Left cardiac atrium (tissue), 4 donors: ENCODE measurements around the gene DSCAML1. TPM values are rescaled to one million over a fixed set of nuclear protein-coding genes. Genes with fewer than 3 reads are reported as not detected.

Experiments
- ATAC-seq, 2 donors: fragments of 200-7000 bp; cut with Tn5 transposase; one replicate each; pipeline ENCODE4 v1.9.1; 2020; ENCODE audit warnings: mild to moderate bottlenecking in 2 of 2, moderate library complexity in 2 of 2
- DNase-seq: peaks from one replicate; pipeline ENCODE4 v3.0.0-alpha.2; 2020
- intact Hi-C, 2 donors: fragments of 100-400 bp; cut with DNase I; formaldehyde crosslinking; loops; one replicate each; pipeline versions ENCODE4 v1.14.1 to v1.15.1; 2022 to 2023
- total RNA-seq, 2 donors: library from RNA; stranded (reverse); fragmentation: NEBNext Ultra II Directional; extraction: Animal tissue kit (Norgen Biotek cat#: 25700); gene quantifications; one replicate each; pipeline ENCODE4 v1.2.1, GENCODE V29; 2021
- donor health status: DM: no; HTN: yes; CAD: no.
- donor health status: DM: no; HTN: yes; CAD: no; lungs with severe emphysema.
- donor health status: DM: yes; HTN: yes; CAD: no.
- donor health status: Dilated cardiomyopathy.

Gene DSCAML1
- total RNA-seq, 2 donors from 2014 or later = 0.76 to 0.88 TPM

DNA sequence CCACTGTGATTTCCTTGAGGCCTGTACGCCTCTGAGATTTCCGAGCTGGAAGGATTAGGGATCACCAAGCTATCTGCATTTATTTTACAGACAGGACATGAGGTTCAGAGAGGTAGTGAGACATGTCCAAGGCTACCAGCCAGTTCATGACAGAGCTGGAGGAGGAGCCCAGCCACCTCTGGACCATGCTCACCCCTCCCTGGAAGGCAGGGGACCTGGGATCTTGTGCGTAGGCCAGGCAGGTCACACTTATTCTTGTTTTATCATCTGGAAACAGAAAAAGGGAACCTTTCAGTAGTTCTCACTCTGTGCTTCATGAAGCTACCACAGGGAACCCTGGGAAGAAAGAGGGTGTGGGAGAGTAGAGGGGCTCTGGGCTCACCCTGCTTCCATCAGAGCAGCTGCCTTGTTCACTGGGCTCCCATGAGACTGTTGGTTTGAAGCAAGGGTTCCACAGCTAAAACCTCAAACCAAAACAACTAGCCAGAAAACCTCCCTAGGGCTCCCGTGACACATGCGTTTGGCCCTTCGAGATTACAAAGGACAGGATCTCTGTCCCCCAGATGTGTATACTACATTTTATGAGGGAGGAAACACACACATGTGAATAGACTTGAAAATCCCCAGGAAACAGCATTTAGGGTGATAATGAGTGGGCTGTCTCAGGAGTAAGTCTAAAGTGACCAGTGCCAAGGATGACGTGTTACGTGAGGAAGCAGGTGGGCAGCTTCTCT, 106.4 kb downstream of the DSCAML1 start:
- DNase-seq (no peak), ATAC-seq (no peak)
- intact Hi-C loops = no loop called here

- DNase-seq (no peak), ATAC-seq (no peak)
- intact Hi-C loops = no loop called here
Measured at GRCh38 chr11:117688255-117688797, 108.7 kb downstream of the DSCAML1 start.

- intact Hi-C loops = no loop called here
- DNase-seq = no peak
- ATAC-seq = no peak
Measured at GRCh38 chr11:117687776-117688175, 109.2 kb downstream of the DSCAML1 start.

GRCh38 chr11:117686711-117687110, 110.3 kb downstream of the DSCAML1 start:
- intact Hi-C loops = no loop called here
- no peak for ATAC-seq
- no peak for DNase-seq

DNA sequence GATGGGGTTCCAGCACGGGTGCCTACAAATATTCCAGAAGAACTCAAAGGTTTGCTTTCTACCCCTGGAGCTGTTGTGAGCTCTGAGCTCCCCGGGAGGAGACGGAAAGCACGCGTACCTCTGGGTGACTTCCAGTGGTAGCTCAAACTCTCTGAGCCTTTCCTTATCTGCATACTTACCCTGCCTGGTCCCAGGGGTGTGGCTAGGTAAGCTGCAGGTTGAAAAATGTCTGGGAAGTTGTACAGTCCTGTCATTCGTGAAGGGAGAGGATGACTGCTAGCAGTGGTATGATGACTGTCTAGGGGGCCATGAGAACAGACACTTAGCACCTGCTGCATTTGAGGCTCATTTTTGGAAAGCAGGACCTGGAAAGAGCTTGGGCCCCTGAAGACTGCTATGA, 111.5 kb downstream of the DSCAML1 start:
- DNase-seq = no peak
- intact Hi-C loops = no loop called here

GRCh38 chr11:117684731-117685130, 112.3 kb downstream of the DSCAML1 start:
- peak; percentile 21 to 29 for ATAC-seq
- DNase-seq = no peak
- intact Hi-C loops = no loop called here

More for the DNA sequence above, 111.5 kb downstream of the DSCAML1 start:
- peak in 1 of 2 donors; percentile 23 for ATAC-seq

- intact Hi-C loops = no loop called here
- peak in 1 of 2 donors; percentile 71 for ATAC-seq
Measured at GRCh38 chr11:117684111-117684510, 112.9 kb downstream of the DSCAML1 start.

GRCh38 chr11:117681438-117681837, 115.6 kb downstream of the DSCAML1 start:
- ATAC-seq (no peak), DNase-seq (no peak)
- intact Hi-C loops = no loop called here

More at GRCh38 chr11:117684111-117684510, 112.9 kb downstream of the DSCAML1 start:
- DNase-seq = no peak

- intact Hi-C loops = no loop called here
- ATAC-seq = no peak
- no peak for DNase-seq
Measured at GRCh38 chr11:117679461-117679860, 117.6 kb downstream of the DSCAML1 start.

DNA sequence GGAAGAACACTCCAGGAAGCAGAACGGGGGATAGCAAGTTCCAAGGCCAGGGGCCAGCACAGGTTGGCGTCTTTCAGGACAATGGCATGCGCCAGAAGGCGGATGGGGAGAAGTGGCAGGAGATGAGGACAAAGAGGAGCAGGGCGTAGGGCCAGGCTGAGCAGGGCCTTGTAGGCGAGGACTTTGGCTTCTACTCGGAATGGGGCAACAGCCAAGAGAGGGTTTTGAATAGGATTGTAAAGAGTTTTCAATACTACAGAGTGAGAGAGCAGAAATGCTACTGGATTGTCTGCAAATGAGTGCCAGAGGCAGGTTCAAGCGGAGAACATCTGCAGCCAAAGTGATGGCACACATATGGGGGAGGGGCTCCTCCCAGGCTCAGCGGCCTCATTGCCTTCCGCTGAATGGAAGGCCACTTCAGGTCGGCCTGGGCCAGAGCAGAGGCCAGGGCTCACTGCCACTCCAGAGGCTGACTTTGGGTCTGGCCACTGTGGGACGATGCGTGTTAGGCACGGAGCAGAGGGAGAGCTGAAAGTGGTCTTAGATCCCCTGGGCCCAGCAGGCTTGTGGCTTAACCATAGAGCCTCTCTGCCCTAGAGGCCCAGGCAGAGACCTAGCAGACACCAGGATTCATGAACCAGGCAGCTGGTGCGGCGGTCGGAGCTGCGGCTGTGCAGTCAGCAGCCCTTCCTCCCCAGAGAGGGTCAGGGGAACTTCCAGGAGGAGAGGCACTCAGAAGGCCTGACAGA, 118.2 kb downstream of the DSCAML1 start:
- no peak for DNase-seq
- peak in 1 of 2 donors; percentile 29 for ATAC-seq
- intact Hi-C loops = no loop called here

DNA sequence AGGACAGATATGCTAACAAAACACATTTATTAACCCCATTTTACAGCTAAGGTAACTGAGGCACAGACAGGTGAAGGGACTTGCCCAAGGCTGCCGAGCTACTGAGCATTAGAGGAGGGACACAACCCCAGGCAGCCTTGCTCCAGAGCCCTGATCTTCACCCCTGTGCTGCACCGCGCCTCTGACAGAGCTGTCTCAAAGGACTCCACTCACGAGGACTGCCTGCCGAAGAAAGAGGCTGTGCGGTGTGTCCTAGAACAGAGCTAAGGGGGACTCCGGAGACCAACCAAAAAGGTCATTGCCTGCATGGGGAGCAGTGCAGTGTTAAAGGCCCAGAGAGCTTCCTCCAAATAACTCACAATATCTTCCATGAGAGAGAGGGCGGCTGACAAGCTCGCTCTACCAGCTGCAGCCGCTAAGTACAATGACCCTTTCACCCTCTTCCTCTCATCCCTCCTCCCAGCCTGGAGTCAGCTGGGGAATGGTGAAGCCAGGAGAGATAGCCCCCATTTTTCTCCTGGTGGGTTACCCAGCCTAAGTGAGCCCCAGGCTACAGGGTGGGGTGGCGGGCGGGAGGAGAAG, 119.2 kb downstream of the DSCAML1 start:
- no peak for ATAC-seq
- DNase-seq = no peak
- intact Hi-C loops = no loop called here

DNA sequence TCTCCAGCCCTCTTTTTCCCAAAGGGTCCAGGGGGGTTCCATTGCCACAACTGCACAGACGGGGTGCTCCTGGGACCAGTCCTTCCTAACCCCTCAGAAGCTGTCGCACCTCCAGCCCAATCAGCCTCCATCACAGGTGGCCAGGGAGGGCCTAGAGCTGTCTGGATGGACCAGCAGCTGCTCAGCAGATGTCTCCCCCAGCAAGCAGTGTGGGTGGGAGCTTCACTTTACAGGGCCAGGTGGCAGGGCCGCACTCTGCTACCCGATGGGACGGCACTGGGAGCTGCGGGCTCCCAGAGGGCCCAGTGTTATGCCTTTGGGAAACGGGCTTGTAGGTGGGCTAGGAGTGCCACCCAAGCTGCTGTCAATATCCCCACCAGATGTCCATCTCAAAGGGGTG, 120.5 kb downstream of the DSCAML1 start:
- intact Hi-C loops = no loop called here
- DNase-seq = no peak
- no peak for ATAC-seq

- no peak for ATAC-seq
- intact Hi-C loops = no loop called here
Measured at GRCh38 chr11:117673602-117674001, 123.4 kb downstream of the DSCAML1 start.

DNA sequence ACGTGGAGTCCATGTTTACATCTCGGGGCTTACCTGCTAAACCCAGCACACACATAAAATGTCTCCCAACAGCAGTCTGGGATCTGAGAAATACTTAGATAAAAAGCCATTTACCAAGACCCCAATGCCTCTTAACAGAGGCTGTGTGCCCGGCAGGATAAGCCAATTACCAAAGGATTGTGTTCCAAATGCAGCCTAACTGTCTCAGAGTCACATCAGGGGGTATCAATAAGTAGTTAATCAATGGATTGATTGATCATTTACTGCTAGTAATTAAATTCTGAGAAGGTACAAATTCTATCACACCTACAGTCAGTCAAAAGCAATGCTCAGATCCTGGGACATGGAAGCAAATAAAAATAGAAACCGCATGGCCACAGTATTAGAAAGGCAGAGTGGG, 125.6 kb downstream of the DSCAML1 start:
- intact Hi-C loops = no loop called here
- DNase-seq = no peak

More at GRCh38 chr11:117673602-117674001, 123.4 kb downstream of the DSCAML1 start:
- DNase-seq = no peak

DNA sequence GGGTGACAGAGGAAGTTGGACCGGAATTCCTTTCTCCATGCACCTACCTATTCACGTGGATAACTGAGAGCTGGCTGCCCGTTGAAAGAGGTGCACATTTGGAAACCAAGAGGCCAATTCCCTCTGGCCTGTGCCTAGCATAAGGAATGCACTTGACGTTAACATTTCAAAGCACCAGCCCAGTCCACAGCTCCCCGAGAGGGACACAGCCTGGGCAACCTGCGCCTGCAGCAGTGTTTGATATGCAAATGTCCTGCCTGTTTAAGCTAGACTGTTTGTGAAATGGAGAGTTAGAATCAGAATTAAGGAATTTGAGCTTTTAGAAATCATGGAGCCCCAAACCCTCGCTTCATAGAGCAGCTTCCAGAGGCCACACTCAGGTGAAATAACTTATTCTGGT, 126.1 kb downstream of the DSCAML1 start:
- ATAC-seq = no peak
- no peak for DNase-seq
- intact Hi-C loops = no loop called here

More for the DNA sequence above, 125.6 kb downstream of the DSCAML1 start:
- no peak for ATAC-seq

- ATAC-seq (no peak), DNase-seq (no peak)
- intact Hi-C loops = no loop called here
Measured at GRCh38 chr11:117670443-117670842, 126.6 kb downstream of the DSCAML1 start.

DNA sequence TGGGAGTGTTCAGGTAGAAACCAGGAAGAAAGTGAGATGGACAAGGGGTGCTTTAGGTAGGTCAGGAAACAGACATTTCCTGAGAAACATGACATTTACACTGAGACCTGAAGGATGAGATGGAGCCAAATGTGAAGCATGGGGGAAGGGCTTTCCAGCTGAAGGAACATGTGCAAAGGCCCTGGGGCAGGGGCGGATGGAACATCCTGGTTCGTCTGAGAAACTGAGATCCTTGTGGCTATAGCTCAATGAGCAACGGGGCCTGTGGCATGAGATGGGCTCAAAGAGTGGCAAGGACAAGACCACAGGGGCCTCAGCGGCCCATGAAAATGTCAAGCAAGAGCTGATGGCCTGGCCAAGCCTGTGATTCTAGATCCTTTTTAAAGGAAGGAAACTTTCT, 127.4 kb downstream of the DSCAML1 start:
- intact Hi-C loops = no loop called here
- DNase-seq (no peak), ATAC-seq (no peak)

- no peak for DNase-seq
Measured at GRCh38 chr11:117669062-117669461, 128.0 kb downstream of the DSCAML1 start.

GRCh38 chr11:117668321-117668751, 128.7 kb downstream of the DSCAML1 start:
- ATAC-seq (no peak), DNase-seq (no peak)
- intact Hi-C loops = no loop called here

More at GRCh38 chr11:117669062-117669461, 128.0 kb downstream of the DSCAML1 start:
- intact Hi-C loops = no loop called here
- no peak for ATAC-seq

DNA sequence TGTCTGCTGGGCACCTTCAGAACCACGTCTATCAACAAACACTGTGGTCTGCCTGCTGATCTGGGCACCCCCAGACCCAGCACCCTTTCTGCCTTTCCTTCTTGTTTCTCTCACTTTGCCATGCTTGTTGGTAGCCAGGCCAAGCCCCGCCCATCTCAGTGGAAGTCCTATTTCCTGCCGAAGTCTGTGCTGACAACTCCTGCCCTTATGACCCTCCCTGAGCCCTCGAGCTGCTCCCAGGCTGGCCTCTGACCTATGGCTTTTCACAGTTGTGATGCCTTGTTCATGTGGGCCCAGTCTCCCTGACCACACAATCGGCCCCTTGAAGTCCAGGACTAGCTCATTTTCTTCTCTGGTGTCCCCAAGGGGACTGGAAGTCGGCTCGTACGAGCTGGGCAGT, 132.1 kb downstream of the DSCAML1 start:
- intact Hi-C loops = no loop called here
- peak; percentile 30 for DNase-seq
- peak; percentile 26 to 30 for ATAC-seq
